Activated CD4-positive, alpha-beta T cell treated with anti-CD3 and anti-CD28 coated beads, Interleukin-2, amount 50 U/mL, for 1 hour (primary cell): ENCODE measurements around the gene EML1.

ENCODE experiments used
- DNase-seq: peaks from one replicate; pipeline ENCODE4 v3.0.0-alpha.2; 2020

The EML1 gene

DNA sequence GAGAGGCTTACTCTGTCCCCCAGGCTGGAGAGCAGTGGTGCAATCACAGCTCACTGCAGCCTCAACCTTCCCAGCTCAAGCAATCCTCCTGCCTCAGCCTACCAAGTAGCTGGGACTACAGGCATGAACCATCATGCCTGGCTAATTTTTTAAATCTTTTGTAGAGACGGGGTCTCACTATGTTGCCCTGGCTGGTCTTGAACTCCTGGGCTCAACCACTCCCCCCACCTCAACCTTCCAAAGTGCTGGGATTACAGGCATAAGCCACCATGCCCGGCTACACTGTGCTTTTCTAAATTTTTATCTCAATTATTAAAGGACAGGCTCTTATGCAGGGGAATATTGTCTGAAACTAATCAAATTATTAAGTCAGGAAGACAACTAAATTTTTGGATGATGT lies 44.6 kb downstream of the EML1 start:
- DNase-seq = no peak

DNA sequence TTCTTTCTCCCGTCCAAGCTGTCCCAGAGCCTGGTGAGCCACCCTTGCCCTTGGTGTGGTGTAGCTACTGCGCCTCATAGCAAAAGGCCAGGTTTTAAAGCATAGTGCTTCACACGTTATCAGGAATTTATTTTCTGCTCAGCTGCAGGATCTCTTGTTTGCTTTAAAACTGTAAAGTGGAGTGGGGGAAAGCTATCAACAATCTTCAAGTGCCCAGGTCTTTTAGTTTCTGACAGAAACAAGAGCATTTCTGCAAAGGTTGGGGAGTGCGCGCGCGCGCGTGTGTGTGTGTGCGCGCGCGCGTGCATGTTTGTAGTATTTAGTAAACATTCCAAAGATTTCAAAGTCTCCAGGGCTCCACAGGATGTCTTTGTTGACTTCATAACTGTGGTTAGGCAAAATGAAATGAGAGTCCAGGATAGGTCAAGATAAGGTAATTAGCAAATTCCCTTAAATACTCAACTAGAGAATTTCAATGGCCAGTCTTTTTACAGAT lies 45.5 kb downstream of the EML1 start:
- DNase-seq = no peak

DNA sequence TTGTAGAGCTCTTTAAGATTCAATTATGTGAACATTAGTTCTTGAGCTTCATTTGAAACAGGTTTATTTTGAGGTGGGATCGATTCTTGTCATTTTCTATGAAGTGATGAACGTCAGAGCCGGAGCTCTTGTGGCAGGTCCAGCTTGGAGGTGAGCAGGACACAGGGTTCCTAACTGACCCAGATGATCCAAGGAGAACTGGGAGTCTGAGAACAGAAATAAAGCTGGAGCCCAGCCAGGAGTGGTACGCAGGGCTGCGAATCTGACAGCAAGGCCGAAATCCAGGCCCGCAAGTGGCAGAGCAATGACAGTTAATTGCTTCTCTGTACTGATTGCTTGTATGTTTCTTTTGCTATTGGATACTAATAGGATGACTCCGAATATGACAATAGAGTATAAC lies 46.5 kb downstream of the EML1 start:
- no peak for DNase-seq

DNA sequence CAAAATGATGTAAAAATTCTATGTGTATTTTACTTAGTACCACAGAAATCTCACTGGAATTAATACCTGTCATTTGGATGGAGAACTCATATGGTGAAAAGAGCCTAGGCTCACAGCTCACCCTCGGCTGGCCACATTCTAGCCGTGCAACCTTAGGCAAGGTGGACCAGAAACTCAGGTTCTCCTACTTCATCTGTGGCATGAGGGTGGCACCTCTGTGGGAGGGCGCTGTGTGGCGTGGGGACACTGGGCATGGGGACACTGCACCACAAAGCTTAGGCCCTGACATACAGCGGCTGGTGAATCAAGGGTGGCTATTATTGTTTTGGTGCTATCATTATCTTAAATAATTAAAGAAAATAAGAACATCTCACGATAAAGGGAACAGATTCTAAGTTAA lies 47.1 kb downstream of the EML1 start:
- no peak for DNase-seq

DNA sequence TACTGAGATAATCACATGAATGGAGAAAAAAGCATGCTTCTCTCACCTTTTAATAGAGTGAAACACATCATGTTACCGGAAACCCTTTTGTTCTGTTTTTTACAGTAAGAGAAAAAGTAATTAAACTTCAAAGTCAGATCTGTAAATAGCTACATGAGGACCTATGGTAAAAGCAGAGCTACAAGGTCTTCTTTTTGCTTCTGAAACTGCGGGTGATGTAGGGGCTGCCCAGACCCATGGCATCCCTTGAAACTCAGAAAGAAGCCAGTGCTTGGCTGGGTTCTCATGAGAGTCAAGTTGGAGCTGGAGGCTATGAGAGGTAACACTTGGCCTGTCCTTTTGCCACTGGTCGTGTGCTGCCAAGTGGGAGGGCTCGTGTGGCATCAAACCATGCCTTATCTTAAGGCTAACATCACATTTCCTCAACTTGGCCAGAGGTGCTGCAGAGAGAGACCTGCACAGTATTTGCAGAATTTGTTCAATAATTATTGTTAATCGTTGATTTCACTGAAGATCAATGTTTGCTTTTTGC lies 47.6 kb downstream of the EML1 start:
- no peak for DNase-seq

DNA sequence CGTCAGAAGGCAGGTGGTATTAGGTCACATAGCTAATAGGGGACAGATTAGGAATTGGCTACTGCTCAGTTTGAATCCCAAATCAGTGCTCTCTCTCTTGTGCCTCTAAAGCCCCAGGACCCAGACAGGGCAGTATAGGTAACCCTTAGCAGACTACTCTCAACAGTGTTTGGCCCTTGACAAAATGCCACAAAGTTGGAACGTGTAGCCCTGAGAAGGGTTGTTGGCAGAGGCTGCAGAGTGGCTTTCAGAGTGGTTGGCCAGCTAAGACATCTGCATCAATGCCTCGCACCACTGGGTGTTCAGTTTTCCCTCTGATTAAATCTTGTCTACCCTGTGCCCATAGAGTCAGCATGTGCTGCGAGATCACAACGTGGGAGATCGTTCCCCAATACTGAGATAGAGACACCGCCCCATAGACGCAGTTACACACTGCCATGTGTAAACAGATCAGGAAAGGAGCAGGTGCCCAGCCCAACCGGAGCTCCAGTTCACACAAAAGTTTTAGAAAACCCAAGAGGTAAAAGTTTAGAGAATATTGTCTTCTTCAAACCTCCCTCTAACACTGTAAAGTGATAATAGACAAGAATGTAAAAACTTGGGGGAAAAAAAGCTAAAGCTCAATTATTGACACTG lies 48.3 kb downstream of the EML1 start:
- DNase-seq = no peak

DNA sequence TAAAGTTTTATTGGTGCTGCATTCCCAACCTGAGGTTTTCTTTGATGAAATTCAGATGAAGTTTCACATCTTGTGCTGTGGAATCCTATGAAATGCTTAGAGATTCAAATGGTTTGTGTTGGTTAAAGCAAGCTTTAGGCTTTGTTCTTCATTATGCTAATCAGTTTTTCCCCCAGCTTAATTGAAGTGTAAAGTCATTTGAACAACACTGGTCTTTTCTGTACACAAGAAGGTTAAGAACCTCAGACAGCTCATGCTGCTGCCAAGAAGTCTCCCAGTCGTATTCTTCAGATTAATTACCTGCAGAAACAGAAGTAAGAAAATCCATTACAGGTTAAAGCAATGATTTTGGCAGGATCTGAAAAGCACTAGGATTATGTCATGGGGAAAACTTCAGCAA lies 48.9 kb downstream of the EML1 start:
- DNase-seq = no peak

DNA sequence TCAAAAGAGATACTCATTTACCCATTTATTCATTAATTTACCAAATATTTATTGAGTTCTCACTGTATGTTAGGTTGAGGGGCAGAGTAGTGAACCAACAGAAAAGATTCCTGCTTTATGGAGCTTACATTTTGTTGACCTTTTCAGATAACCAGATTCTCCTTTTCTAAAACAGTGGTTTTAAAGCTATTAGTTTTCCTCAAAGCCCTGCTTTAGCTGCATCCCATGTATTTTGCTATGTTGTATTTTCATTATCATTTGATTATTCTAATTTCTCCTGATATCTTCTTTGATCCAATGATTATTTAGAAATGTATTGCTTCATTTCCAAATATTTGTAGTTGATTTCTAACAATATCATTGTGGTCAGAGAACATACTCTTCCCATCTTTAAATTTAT lies 53.6 kb downstream of the EML1 start:
- DNase-seq = no peak

DNA sequence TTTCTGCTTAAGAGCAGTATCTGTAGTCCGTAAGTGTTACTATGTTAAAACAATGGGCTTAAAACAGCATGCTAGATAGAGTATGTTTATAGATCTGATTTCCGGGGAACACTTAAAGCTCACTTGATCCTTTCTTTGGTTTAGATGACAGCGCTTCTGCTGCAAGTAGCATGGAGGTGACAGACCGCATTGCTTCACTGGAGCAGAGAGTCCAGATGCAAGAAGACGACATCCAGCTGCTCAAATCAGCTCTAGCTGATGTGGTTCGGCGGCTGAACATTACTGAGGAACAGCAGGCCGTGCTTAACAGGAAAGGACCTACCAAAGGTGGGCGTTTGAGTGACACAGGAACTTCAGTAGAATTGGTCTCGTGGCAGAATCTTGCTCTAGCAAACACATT lies 57.5 kb downstream of the EML1 start:
- DNase-seq = no peak

DNA sequence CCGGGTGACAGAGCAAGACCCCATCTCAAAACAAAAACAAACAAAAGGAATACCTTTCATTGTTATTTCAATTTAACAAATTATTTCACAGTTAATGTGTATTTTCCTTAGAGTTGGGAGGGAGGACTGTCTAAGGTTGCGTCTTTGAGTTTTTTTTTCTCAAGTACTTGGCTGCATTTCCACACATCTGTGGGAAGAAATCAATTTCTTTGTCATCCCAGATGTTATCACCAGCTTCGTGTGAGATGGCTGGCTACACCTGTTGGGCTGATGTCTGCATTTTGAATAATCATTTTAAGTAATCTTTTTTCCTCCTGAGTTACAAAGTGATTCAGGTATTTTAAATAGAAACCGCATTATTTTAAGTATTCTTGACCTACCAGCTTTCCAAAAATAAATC lies 59.4 kb downstream of the EML1 start:
- DNase-seq = no peak

DNA sequence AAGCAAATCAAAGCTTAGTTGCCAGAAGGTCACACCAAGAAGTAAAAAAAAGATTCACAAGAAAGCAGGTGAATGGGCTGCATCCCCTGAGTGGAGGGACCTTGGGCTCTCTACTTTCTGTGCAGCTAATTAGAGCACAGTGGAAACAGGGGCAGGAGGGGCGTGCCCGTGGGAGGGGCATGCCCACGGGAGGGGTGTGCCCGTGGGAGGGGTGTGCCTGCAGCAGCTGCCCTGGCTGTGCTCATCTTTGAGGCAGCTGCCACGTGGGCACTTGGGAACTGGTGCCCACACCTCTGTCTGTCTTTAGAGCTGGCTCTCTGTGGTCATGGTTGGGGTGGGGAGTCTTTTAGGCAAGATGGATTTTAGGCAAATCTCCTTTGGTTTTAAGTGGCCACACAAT lies 60.0 kb downstream of the EML1 start:
- no peak for DNase-seq

DNA sequence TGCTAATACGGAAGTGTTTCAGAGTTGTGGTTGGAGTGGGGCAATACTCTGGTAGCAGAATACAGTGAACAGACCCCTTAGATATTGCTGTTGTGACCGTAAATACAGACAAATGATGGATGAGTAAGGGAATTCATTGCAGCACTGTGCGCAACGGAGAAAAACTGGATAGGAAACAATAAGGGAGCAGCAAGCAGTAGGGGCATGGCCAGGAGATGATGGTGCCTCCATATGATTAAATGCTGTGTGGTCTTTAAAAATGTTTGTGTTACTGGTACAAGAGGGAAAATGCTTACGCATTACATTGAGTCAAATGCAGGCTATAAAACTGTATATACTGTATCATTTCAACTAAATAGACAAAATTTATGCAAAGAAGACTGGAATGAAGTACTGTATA lies 61.6 kb downstream of the EML1 start:
- no peak for DNase-seq

DNA sequence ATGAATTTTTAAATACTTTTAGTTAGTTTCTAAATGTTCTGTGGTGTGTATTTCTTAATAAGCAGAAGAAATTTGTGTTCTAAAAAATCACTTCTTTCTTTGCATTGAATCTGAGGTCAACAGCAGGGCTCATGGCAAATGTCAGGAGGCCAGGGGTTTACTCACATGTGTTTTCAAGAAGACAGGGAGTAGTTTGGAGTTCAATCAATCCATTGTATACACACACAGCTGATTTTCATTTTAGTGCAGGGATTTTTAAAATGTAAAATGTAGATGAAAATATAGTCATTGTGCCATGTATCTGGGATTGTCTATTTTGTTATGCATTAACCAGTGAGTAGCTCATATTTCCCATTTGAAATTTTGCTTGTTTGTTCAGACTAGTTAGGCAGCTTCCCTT lies 62.1 kb downstream of the EML1 start:
- DNase-seq = no peak

DNA sequence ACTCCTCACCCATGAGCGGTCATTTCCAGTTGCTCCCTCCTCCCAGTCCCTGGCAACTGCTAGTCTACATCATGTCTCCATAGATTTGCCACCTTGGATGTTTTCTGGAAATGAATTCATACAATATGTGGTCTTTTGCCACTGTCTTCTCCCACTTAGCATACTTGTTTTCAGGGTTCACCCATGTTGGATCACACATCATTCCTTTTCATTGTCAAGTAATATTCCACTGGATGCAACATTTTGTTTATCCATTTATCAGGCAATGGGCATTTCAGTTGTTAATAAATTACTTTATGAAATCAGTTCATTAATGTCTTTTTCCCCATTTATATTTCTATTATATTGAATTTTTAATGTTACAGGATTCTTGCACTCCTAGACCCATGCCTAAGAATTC lies 64.3 kb downstream of the EML1 start:
- DNase-seq = no peak

DNA sequence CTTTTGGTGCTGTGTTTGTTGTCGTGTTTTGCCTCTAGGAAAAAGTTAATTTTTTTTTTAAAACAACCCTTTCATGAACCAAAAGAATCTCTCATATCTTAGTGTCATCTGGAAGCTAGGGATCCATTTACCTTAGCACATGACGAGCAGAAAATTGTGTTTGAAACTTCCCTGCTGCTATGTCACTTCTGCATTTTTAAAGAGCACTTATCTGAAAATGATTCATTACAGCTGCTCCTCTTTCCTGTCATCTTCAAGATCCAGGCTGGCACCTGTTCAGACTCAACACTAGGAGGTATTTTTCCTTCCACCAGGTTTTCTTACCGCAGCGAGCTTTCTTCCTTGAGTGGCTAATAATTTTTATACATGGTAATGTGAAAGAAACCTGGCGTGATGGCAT lies 67.0 kb downstream of the EML1 start:
- DNase-seq = no peak

DNA sequence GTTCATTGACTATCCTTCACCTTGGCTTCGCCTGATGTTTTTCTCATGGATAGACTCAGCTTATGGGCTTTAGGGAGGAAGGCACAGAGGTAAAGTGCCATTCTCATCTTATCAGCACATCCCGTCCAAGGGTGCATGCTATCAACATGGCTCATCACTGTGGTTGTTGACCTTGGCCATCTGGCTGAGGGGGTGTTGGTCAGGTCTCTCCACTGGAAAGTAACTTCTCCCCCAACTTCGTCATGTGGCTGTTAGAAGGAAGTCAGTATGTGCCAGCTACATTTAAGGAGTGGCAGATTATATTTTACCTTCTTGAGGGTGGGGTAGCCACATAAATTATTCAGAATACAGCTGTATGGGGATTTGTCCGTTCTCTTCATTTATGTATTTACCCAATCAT lies 68.9 kb downstream of the EML1 start:
- DNase-seq = no peak

DNA sequence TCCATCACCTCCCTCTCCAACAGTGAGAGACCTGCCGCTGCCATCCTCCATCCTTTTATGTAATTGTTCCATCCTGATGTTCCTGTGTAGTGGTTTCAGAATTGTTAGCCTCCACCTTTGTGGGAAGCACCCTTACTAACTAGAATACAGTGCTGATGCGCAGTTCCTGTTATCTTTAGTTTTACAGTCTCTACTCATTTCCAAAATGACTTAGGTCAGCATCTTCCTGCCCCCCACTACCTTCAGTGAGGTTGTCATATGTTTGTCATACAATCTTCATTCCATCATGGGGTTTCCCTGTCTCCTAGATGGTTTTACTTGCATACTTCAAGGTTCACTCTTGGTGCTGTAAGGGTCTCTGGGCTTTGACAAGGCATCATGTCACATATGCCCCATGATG lies 69.8 kb downstream of the EML1 start:
- DNase-seq = no peak

DNA sequence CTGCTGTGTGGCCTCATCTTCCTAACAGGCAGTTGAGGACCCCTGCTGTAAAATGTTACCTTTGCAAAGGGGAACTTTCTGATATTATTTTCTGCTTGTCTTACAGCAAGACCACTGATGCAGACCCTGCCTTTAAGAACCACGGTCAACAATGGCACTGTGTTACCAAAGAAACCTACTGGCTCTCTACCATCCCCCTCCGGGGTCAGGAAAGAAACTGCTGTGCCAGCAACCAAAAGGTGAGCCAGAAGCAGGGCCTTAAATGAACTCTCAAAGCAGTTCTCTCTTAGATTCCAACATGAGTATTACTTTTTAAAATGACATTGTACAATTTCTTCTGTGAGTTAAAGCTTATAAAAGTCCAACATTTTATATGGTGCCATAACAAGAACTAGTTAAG lies 72.2 kb downstream of the EML1 start:
- no peak for DNase-seq

DNA sequence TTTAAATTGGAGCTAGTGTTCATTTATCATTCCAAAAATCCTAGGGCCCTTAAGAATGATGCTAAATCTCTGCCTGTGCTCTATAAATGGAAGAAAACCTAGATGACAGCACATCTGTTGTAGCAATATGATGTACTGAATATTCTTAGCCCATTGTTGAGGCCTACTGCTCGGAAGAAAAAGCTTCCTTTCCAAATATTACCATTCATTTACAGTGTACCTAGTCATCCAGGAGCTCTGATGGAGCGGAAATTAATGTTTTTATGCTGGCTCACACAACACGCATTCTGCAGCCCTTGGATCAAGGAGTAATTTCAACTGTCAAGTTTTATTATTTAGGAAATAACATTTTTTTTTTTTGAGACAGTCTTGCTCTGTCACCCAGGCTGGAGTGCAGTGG lies 77.4 kb downstream of the EML1 start:
- no peak for DNase-seq

DNA sequence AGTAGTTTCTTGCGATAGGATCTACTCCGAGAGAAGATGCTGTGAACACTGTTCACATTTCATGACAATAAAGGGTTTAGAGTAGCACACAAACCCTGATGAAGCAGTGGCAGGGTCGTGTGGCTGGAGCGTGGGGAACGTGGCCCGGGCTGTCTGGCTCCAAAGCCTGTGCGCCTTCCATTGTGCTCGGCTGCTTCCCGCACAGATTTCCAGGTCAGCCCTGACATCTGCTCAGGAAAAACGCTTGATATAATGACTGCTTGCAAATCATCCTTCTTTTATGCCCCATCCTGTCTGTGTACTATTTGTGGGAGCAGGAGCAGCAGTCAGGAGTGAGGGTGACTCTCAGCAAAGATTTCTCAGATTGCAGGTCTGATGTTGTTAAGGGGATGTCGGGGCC lies 78.6 kb downstream of the EML1 start:
- no peak for DNase-seq

DNA sequence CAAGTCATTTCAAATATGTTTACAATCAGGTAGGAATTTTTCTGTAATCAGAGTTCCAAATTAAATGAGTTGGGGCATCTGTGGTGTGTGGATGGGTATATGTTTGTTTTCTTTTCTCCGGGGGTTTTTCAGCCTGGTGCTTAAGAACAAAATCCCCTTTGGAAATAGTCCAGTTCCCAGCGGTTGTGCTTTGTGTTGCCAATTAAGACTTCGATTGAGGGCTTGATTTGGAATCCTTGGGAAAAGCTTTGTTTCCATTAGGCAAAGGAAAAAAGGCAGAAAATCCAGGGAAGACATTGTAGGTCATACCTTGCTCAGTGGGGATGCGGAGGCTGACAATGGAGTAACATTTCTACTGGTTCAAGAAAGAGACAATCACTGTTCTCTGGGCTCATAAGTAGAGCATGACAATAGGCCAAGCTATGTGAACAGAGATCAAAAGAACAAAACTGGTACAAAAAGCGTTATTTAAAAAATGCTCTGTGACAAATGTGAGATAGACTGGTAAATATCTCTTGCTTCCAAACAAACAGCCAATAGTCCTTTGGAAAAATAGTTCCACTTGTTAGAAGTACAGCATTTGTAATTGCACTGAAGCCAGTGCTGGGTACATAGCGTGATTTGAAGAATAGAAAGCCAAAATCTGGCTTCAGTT lies 79.7 kb downstream of the EML1 start:
- DNase-seq = no peak

DNA sequence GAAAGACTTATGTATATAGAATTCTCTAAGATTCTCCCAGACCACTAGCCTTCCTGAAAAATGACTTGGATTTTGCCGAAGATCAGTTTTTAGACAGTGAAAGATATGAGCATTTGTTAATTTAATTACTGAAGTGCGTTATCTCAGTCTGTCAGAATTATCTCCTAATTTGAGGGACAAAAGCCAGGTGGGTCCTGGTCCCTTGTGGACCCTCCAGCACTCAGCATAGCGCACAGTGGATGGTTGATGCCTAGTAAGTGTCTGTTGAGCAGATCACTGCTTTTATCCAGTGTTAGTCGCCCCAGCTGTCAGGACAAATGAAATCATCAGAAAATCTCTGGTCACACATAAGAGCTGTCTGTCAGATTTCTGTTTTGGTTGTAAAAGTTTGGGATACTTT lies 80.4 kb downstream of the EML1 start:
- DNase-seq = no peak

DNA sequence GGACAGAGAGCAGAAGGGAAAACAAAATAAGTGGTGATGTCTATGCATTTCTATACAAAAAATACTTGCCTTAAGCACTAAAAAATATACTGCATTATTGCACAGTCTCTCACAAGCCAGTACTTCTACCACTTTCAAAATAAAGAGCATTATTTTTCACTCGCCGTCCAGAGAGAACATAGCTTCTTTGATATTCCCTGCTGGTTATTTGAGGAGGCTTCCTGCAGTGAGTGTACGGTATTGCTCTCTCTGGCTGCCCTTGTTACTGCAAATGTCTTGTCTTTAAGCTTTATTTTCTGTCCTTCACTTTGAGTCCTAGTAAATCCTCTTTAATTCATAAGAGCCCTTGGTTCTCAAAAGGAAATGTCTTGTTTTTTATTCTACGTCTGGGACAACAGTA lies 81.1 kb downstream of the EML1 start:
- DNase-seq = no peak

DNA sequence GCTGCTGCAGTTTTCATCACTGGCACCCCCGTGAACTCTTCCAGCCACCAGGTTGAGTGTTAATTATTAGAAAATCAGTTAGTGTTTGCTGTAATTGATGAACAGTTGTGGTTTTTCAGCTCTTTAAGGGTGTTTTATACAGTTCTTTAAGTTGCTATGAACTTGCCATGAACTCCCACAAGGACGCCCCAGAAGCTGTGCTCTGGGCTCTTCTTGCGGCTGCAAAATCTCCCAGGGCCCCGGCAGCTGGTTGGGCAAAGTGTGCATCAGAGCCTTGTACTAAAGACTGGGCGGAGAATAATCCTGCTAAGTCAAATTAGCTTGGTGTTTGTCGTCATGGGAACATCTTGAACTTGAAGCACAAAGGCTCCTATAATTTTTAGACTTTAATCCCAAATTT lies 82.2 kb downstream of the EML1 start:
- DNase-seq = no peak

DNA sequence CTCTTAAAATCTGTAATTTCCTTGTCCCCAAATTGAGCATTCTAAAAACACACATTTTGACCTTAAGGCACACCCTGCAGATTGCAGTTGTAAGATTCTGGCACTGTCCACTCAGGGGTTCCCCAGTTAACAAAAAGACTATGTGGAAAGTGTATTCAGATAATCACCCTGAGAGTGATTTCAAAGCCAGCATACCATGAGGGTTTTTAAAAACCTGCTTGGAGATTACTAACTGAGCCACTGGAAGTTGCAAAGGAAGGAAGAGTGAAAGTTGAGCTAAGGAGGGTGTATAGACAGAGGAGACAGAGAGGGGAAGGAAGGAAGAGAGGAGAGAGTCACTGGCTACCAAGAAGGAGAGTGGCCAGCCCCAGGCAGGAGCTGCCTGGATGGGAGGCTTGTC lies 82.6 kb downstream of the EML1 start:
- no peak for DNase-seq
